B cell (primary cell): Measurements from ENCODE around the gene WDR5. TPM values are rescaled to one million over a fixed set of nuclear protein-coding genes. Genes with fewer than 3 reads are reported as not detected.

Experiments used
- ATAC-seq: fragments of 200-7000 bp; cut with Tn5 transposase; one replicate; pipeline ENCODE4 v1.10.0; 2021; ENCODE audit warnings: low read depth, mild to moderate bottlenecking, moderate number of reproducible peaks, moderate library complexity
- CTCF ChIA-PET: fragments of 350-600 bp; sonication (Branson Sonifier 250); formaldehyde crosslinking; loops from one replicate; lab custom pipeline; 2021; ENCODE audit warnings: antibody characterized with exemption, inconsistent platforms; lab: Charles Lee
- POLR2A ChIA-PET: fragments of 350-600 bp; sonication (Branson Sonifier 250); formaldehyde crosslinking; loops from one replicate; lab custom pipeline; 2021; ENCODE audit warnings: antibody characterized with exemption; lab: Charles Lee
- DNase-seq: peaks from one replicate; pipeline ENCODE4 v3.0.0; 2013
- H2AFZ ChIP-seq: 2 replicates; pipeline ENCODE4 v1.6.1; 2012; ENCODE audit warnings: mild to moderate bottlenecking, low read depth, low read length; ENCODE audit not compliant: insufficient read depth, poor library complexity, severe bottlenecking
- H3K27ac ChIP-seq, 2 donors: 1 replicate in 1 of 2; 2 replicates in 1 of 2; pipeline ENCODE4 v1.5.1; 2012 to 2013; ENCODE audit warnings: low read length in 2 of 2, mild to moderate bottlenecking in 2 of 2, moderate library complexity in 1 of 2
- H3K27me3 ChIP-seq, 4 experiments: fragments of 200-600 bp in 1 of 4; sonication (generic) in 1 of 4; replicated peaks in 1 of 4; 1 replicate in 2 of 4; 2 replicates in 2 of 4; pipeline versions ENCODE4 v1.6.1 to v1.7.0; 2013 to 2016; ENCODE audit warnings: low read length in 3 of 4, mild to moderate bottlenecking in 2 of 4, mixed read lengths in 1 of 4, moderate library complexity in 1 of 4; ENCODE audit not compliant: insufficient read depth in 4 of 4, control insufficient read depth in 3 of 4; ENCODE audit errors: control extremely low read depth in 1 of 4
- H3K36me3 ChIP-seq, 2 experiments: replicated peaks in 1 of 2; 1 replicate in 1 of 2; 2 replicates in 1 of 2; pipeline versions ENCODE4 v1.6.1 to v1.7.1; 2013; ENCODE audit warnings: low read length in 1 of 2; ENCODE audit not compliant: insufficient read depth in 2 of 2, control insufficient read depth in 1 of 2; ENCODE audit errors: control extremely low read depth in 1 of 2, extremely low read depth in 1 of 2
- H3K4me1 ChIP-seq, 2 donors: fragments of 200-600 bp in 1 of 2; sonication (generic) in 1 of 2; 1 replicate in 1 of 2; 2 replicates in 1 of 2; pipeline versions ENCODE4 v1.5.1 to v1.6.1; 2013 to 2017; ENCODE audit warnings: low read length in 2 of 2; ENCODE audit not compliant: control insufficient read depth in 2 of 2, insufficient read depth in 2 of 2
- H3K4me2 ChIP-seq: replicated peaks from 2 replicates; pipeline ENCODE3; 2012; ENCODE audit warnings: mild to moderate bottlenecking, low read depth, low read length; ENCODE audit not compliant: poor library complexity, severe bottlenecking
- H3K4me3 ChIP-seq, 5 experiments: fragments of 200-600 bp in 1 of 5; sonication (generic) in 1 of 5; 1 replicate in 3 of 5; 2 replicates in 2 of 5; pipeline versions ENCODE4 v1.5.1 to v1.7.0; 2011 to 2016; ENCODE audit warnings: low read length in 4 of 5, mild to moderate bottlenecking in 4 of 5, low read depth in 2 of 5, control low read depth in 1 of 5, moderate library complexity in 1 of 5; ENCODE audit not compliant: insufficient read depth in 1 of 5; ENCODE audit errors: control extremely low read depth in 1 of 5, extremely low read depth in 1 of 5
- H3K79me2 ChIP-seq: fragments of 200-600 bp; sonication (generic); one replicate; pipeline ENCODE4 v1.6.0; 2016; ENCODE audit warnings: low read length; ENCODE audit not compliant: control insufficient read depth, insufficient read depth
- H3K9ac ChIP-seq: fragments of 200-600 bp; sonication (generic); 2 replicates; pipeline ENCODE4 v1.6.1; 2017; ENCODE audit warnings: mild to moderate bottlenecking, low read length, moderate library complexity
- H3K9me3 ChIP-seq, 3 donors: one replicate each; pipeline versions ENCODE4 v1.6.1 to v1.7.1; 2013; ENCODE audit warnings: low read length in 2 of 3; ENCODE audit not compliant: control insufficient read depth in 2 of 3, insufficient read depth in 1 of 3; ENCODE audit errors: control extremely low read depth in 1 of 3
- H4K20me1 ChIP-seq: 2 replicates; pipeline ENCODE4 v1.6.0; 2012; ENCODE audit warnings: mild to moderate bottlenecking, low read length; ENCODE audit not compliant: insufficient read depth, control insufficient read depth, poor library complexity, severe bottlenecking
- H3K27ac Mint-ChIP-seq: one replicate; pipeline ENCODE4 v1.8.0; 2021; ENCODE audit warnings: mixed read lengths
- H3K27me3 Mint-ChIP-seq: one replicate; pipeline ENCODE4 v1.8.0; 2021; ENCODE audit warnings: mixed read lengths
- H3K4me1 Mint-ChIP-seq: one replicate; pipeline ENCODE4 v1.8.0; 2021; ENCODE audit warnings: mixed read lengths
- H3K4me3 Mint-ChIP-seq: one replicate; pipeline ENCODE4 v1.8.0; 2021; ENCODE audit warnings: mixed read lengths
- H3K9me3 Mint-ChIP-seq: one replicate; pipeline ENCODE4 v1.8.0; 2022; ENCODE audit warnings: mixed read lengths; ENCODE audit not compliant: insufficient read depth
- CTCF ChIP-seq: fragments of 200-600 bp; IDR thresholded peaks from one replicate; pipeline ENCODE4 v1.8.0; 2022; ENCODE audit warnings: antibody characterized with exemption, mild to moderate bottlenecking
- EZH2 ChIP-seq: IDR thresholded peaks from 2 replicates; pipeline ENCODE4 v1.6.1; 2012; ENCODE audit warnings: borderline replicate concordance, low read depth, mild to moderate bottlenecking, moderate library complexity, low read length; ENCODE audit not compliant: insufficient read depth, poor library complexity, severe bottlenecking
- WGBS: methylation state at CpG from one replicate; pipeline ENCODE4 v1.1.5; 2013; ENCODE audit warnings: missing lambda C conversion rate; ENCODE audit not compliant: insufficient coverage; 5-methylcytosine and 5-hydroxymethylcytosine counted together
- intact Hi-C: fragments of 100-400 bp; cut with micrococcal nuclease; formaldehyde crosslinking; loops from one replicate; pipeline ENCODE4 v1.10.0; 2022
- polyA plus RNA-seq: library from polyadenylated mRNA; depleted of rRNA; stranded (reverse); fragments of >200 nt; gene quantifications from 2 replicates; pipeline ENCODE4 v1.2.3, GENCODE V29; 2012
- total RNA-seq, 2 donors: library from RNA; stranded (reverse); fragments of 120-200 nt in 1 of 2; gene quantifications; 1 replicate in 1 of 2; 2 replicates in 1 of 2; pipeline versions ENCODE4 v1.2.3 to v1.2.4, GENCODE V29; 2013 to 2022

The WDR5 gene
- total and polyA plus RNA-seq, 2 donors (not counting 1 experiment from before 2014, with no cell fraction given) = 18.0 to 23.8 TPM

GRCh38 chr9:134189145-134189469 lies 53.2 kb downstream of the WDR5 start:
- peaks cover 10 to 13% of the 10 kb centered on the region in 2 donors for H3K4me1 ChIP-seq
- intact Hi-C loops = no loop called here
- WGBS = 81% methylated on average over 14 of the region's 15 CpGs
- no peaks in the 10 kb centered on the region for H4K20me1 ChIP-seq
- H3K9me3 Mint-ChIP-seq = no peaks in the 10 kb centered on the region
- peaks cover 12% of the 10 kb centered on the region for H3K4me1 Mint-ChIP-seq
- H3K36me3 ChIP-seq = no peaks in the 10 kb centered on the region
- H3K4me3 ChIP-seq = no peak overlapping the region
- H3K27ac ChIP-seq = no peak overlapping the region
- no peaks in the 10 kb centered on the region for H3K79me2 ChIP-seq
- no peak overlapping the region for H3K4me2 ChIP-seq
- H3K9me3 ChIP-seq = no peaks in the 10 kb centered on the region
- no peak overlapping the region for H3K4me3 Mint-ChIP-seq
- H3K27ac Mint-ChIP-seq = no peak overlapping the region
- no peak for ATAC-seq
- no peak overlapping the region for H3K9ac ChIP-seq
- H3K27me3 ChIP-seq = peaks cover 0 to 9% (median 0%) of the 10 kb centered on the region in 4 experiments
- TF ChIP-seq CTCF (no peak), EZH2 (no peak)
- no peak overlapping the region for H2AFZ ChIP-seq
- peaks cover 15% of the 10 kb centered on the region for H3K27me3 Mint-ChIP-seq
- no peak for DNase-seq
- ChIA-PET POLR2A (no interaction called here), CTCF (no interaction called here)

- Mint-ChIP-seq H3K4me3 (no peak overlapping the region), H3K27me3 (peaks cover 15% of the 10 kb centered on the region), H3K9me3 (no peaks in the 10 kb centered on the region), H3K4me1 (peaks cover 12% of the 10 kb centered on the region), H3K27ac (no peak overlapping the region)
- H3K9ac ChIP-seq = no peak overlapping the region
- no peaks in the 10 kb centered on the region for H3K36me3 ChIP-seq
- 74% methylated on average over 23 of the region's 24 CpGs for WGBS
- H3K4me1 ChIP-seq = peaks cover 10 to 13% of the 10 kb centered on the region in 2 donors
- H3K27me3 ChIP-seq = peaks cover 0 to 9% (median 0%) of the 10 kb centered on the region in 4 experiments
- POLR2A ChIA-PET = no interaction called here
- H3K9me3 ChIP-seq = no peaks in the 10 kb centered on the region
- H3K79me2 ChIP-seq = no peaks in the 10 kb centered on the region
- no peak for ATAC-seq
- CTCF ChIA-PET = no interaction called here
- H4K20me1 ChIP-seq = no peaks in the 10 kb centered on the region
- H3K4me3 ChIP-seq = no peak overlapping the region
- no peak overlapping the region for H3K27ac ChIP-seq
- H2AFZ ChIP-seq = no peak overlapping the region
- TF ChIP-seq EZH2 = no peak
- no peak for TF ChIP-seq CTCF
- intact Hi-C loops = no loop called here
- no peak overlapping the region for H3K4me2 ChIP-seq
- DNase-seq = no peak
These were observed 53.8 kb downstream of the WDR5 start for GRCh38 chr9:134189470-134190231.
